GM21360 (cell line): ENCODE data around the gene MPZ.
"Not testable (repeated sequence)": the region's sequence is repeated elsewhere in the genome, so short reads cannot be mapped to it uniquely, and the experiment has no call there.

Experiments
- ATAC-seq: cut with Tn5 transposase; IDR thresholded peaks from one replicate; pipeline ENCODE4 v1.9.1; 2021; ENCODE audit warnings: mild to moderate bottlenecking, moderate library complexity; ENCODE audit not compliant: unreplicated experiment

Gene MPZ

DNA sequence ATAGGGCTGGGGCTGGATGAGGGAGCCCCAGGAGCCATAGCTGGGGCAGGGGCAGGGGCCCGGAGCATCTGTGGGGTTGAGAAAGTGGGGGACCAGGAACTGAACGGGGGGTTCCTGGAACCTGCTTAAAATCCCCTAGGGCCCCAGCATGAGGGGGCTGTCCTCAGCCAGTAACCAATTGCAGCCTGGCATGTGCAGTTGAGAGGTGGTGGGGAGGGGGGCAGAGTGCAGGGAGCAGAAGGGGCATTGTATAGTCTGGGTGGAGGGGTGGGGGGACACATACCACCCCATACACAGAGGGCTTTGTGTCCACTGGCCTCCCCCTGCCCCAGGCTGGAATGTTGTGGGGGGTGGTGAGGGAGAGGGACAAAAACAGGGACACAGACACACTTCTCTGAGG, at the start of gene MPZ:
MPZ (minus strand) TSS at position 101 of the 400 bp plus-strand sequence; CDS start at position 38, 63 bp downstream.
- ATAC-seq = no peak

DNA sequence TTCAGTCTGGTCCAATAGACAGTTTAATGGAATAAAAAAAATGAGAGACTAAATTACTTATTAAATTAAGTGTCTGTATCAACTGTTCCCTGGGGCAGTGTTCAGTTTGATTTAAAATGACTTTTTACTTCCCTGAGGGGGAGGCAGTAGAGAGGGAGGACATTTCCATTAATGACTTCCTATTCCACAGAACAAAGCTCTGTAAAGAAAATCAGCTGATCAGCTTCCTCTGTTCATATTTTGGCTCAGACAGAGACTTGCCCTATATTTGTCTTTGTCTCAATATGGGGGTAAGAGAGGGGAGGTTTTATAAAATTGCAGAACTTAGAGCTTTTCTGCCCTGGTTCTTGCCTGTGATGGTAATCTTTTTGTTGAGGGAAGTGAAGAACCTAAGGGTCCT, 49.5 kb upstream of the MPZ start:
- ATAC-seq = no peak

DNA sequence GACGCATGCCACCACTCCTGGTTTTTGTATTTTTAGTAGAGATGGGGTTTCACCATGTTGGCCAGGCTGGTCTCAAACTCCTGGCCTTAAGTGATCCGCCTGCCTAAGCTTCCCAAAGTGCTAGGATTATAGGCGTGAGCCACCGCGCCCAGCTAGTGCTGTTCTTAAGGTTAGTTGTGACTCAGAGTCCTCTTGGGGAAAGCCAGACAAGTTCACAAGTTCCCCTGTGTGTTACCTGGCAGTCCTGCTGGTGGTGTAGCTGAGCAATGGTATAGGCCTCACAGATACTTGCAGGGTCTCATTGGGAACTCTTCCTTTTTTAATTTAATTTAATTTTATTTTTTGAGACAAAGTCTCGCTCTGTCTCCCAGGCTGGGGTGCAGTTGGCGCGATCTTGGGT, 47.3 kb upstream of the MPZ start:
- no peak for ATAC-seq

DNA sequence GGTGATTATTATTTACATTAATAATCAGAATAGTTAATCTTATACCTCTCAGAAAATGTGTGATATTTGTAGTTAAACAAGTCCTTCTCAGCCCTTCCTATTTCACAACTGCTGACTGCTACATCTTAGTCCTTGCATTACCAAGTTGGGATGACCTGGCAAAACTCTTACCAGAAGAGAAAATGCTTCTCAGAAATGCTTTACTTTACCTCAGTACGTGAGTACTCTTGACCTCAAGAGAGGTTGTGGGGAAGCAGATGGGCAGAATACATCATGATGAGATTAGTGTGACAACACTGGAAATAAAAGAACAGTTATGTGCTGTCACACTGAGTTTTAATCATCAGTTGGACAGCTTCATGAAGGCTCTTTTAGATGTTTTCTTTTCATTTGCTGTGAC, 41.7 kb upstream of the MPZ start:
- ATAC-seq = no peak

GRCh38 chr1:161350671-161351070, 40.9 kb upstream of the MPZ start:
- no peak for ATAC-seq

DNA sequence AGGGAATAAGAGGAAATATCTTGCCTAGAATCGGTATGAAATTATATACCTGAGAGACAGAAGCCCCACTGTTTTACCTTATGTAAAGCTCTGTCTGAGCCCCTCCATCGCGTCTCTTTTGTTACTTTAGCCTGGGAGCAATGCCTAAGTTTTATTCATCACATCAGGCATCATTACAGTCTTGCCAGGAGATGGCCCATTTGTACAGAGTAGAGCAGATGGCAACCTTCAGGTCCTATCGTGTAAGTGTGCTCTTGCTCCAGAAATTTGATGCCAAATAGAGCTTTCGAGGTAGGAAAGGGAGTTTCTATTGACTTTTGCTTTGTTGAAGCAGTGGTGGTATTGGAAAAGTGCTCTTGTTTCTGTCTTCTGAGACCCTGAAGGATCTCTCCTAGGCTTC, 33.1 kb upstream of the MPZ start:
- ATAC-seq = no peak

DNA sequence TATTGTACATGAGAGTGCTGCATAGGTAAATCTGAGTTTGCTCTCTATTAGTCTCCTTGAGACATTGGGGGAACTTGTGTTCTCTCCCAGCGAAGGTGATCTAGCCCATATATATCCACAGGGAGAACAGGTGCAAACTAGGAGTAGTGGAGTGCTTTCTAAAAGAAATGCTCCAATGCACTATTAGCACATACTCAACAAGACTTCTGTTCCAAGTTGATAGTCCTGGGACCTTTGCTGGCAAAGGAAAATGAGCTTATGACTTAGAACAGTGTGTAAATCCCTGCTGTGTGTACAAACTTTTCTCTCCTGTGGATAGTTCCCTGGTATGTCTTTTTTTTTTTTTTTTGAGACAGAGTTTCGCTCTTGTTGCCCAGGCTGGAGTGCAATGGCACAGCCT, 32.4 kb upstream of the MPZ start:
- ATAC-seq = no peak

DNA sequence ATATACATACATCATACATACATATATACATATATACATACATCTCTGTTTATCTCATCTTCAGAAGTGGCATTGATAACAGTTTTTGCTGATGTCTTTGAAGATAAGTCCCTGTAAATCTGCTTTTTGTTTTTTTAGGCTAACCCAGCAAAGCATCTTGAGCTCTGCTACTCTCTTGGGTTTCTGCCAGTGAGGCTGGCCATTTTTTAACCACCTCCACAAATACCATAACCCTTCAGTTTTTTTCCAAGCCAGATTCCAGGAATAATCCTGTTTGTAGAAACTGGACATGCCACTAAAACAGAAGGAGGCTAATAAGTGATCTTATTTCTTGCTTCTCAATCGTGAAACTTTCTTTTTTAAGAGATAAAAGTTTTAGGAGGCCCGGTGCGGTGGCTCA, 26.0 kb upstream of the MPZ start:
- no peak for ATAC-seq

GRCh38 chr1:161333166-161333565, 23.4 kb upstream of the MPZ start:
- ATAC-seq = no peak

DNA sequence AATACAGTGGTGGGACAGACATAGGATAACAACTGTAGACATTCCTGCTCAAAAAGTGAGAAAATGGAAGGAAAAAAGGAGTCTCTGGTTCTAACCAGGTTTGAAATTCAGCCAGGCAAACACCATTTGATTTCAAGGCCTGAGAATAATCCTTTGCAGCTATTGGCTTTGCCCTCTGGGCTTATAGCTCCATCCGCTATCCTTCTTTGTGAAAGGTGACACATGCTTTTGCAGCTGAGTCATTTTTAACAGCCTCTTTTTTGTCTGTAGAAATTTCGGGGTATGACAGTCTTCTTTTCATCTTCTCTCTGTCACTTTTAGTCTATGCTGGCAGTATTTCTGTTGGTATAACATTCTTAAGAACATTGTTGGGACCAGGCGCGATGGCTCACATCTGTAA, 20.6 kb upstream of the MPZ start:
- ATAC-seq = no peak

DNA sequence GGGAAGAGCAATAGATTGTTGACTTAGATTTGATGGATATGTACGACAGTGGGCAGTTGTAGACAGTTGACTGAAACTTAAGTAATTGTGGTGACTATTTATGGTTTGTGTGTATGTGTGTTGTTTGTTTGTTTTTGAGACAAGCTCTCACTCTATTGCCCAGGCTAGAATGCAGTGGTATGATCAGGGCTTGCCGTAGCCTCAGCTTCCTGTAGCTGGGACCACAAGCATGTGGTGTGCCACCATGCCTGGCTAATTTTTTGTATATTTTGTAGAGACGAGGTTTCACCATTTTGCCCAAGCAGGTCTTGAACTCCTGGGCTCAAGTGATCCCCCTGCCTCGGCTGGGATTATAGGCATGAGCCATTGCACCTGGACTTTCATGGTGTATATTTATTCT, 14.3 kb upstream of the MPZ start:
- no peak for ATAC-seq

GRCh38 chr1:161315841-161316674, 6.3 kb upstream of the MPZ start:
- not testable (repeated sequence) for ATAC-seq

- ATAC-seq = peak; percentile 96
Measured at GRCh38 chr1:161314201-161314981, 4.6 kb upstream of the MPZ start, which contains the start of gene SDHC. TSS of gene SDHC (plus strand) at chr1:161314381. CDS start at chr1:161314406, 25 bp downstream.

DNA sequence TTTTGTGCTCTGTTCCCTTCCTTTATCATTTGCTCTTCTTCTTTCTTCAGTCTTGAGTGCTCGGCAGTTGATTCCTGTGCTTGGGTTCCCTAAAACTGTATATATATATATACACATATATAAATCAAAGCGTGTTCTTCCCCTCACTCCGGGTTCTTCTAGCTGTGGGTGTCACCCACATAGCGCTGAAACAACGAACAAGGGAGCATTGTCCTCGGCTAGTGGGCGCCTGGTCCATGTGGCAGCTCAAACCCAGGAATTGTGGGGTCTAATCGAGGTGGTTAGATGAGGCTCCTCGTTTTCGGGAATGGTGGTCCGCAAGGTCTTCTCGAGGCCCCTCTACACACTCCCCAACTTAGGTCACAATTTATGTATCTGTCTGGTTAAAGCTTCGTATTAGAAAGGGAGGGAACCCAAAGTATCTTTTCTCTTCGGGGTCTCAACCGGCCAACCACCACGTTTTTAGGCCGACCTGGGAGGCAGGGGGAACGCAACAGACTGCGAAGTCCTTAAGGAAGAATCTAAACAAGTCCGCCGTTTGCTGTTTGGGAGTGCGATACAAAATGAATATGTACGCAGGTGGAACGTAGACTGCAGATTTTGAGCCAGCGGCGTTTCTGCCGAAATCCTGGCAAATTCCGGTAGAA, 3.9 kb upstream of the MPZ start:
- no peak for ATAC-seq

- no peak for ATAC-seq
Measured at GRCh38 chr1:161311595-161312181, 1.9 kb upstream of the MPZ start.

- ATAC-seq = no peak
Measured at GRCh38 chr1:161307892-161308638, 1.7 kb downstream of the MPZ start.

DNA sequence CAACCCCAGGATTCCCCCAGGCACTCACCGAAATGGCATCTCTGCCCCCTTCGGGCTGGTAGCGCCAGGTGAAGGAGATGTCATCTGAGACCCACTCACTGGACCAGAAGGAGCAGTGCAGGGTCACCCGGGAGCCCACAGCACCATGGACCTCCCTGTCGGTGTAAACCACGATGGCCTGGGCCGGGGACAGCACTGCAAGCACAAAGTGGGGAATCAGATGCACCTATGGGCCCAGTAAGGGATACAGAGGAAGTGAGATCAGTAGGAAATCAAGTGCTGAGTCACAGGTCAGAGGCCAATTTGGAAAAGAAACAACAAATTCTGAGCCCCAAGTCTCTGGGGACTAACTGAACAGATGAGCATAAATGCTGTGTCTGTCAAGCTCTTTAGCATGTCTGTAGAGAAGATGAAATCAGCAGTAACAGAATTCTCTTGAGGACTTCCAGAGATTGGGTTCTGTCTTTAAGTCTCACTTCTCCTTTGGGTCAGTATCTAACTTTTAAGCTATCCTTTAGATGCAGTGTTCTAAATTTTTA, 2.5 kb downstream of the MPZ start:
- no peak for ATAC-seq

DNA sequence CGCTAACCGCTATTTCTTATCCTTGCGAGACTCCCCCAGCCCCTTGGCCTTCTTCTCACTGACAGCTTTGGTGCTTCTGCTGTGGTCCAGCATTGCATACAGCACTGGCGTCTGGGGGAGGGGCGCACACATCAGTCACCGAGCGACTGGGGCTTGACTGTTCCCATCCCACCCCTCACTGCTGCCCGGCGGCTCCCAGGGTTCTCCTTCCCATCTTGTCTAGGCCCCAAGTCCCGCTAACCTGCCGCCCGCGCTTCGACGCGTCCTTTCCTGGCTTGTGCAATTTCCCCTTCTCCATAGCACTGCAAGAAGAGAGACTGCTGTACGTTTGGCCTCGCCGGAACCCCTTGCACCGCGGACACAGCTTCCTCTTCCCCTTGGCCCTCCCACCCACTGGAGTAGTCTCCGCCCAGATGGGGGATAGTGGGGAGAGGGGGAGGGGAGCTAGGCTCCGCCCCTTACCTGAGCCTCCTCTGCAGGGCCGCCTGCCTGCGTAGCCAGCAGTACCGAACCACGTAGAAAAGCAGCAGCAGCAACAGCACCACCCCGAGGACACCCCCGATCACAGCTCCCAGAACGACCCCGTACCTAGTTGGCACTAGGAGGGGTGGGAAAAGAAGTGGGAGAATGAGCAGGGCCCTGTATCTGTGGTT, 3.8 kb downstream of the MPZ start:
- ATAC-seq = peak; percentile 68

DNA sequence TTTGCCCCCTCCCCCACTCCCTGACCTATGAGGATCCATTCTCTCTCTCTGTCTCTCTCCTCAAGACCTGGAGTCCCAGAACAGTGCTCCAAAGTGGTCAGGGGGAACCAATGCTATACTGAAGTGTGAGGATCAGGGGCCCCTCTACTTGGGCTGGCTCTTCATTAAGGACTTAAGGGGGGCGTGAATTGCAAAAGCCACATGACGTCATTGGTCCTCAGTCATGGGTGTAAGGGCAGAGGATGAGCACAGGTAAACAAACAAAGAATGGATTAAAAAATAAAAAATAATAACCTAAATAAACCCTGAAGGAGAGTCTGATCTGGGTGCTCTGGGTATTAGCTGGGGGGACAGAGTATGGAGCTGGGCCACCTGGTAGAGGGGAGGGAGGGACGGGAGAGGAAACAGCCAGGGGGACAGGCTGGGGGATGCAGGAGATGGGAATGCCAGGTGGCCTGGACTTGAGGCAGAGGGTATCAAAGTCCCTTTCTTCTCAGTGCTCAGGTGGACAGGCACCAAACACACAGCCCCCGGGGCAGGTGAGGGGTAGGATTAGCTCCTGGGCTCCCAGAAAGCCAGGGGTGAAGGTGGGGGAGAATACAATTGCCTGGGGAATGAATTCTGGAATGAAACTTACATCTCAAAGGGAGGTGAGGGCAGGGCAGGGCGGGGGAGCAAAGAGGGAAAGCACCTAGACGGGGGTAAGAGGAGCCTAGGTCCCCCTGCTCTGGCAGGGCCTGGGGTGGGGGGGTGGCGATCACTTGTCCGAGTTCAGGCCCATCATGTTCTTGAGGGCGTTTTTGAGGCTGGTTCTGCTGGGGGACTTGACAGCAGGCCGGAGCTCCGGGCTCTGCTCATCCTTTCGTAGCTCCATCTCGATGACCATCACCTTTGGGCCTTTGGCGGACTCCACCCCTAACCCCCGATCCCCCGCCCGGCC, 4.6 kb downstream of the MPZ start:
- no peak for ATAC-seq
